HG03064 (cell line): Measurements from ENCODE around the gene RDX.
"Not testable (repeated sequence)": the region's sequence is repeated elsewhere in the genome, so short reads cannot be mapped to it uniquely, and the experiment has no call there.

ENCODE experiments used
- ATAC-seq: cut with Tn5 transposase; IDR thresholded peaks from one replicate; pipeline ENCODE4 v1.9.1; 2021; ENCODE audit warnings: low read depth; ENCODE audit not compliant: unreplicated experiment

RDX gene

GRCh38 chr11:110306019-110306388 lies 9.6 kb upstream of the RDX start:
- not testable (repeated sequence) for ATAC-seq

DNA sequence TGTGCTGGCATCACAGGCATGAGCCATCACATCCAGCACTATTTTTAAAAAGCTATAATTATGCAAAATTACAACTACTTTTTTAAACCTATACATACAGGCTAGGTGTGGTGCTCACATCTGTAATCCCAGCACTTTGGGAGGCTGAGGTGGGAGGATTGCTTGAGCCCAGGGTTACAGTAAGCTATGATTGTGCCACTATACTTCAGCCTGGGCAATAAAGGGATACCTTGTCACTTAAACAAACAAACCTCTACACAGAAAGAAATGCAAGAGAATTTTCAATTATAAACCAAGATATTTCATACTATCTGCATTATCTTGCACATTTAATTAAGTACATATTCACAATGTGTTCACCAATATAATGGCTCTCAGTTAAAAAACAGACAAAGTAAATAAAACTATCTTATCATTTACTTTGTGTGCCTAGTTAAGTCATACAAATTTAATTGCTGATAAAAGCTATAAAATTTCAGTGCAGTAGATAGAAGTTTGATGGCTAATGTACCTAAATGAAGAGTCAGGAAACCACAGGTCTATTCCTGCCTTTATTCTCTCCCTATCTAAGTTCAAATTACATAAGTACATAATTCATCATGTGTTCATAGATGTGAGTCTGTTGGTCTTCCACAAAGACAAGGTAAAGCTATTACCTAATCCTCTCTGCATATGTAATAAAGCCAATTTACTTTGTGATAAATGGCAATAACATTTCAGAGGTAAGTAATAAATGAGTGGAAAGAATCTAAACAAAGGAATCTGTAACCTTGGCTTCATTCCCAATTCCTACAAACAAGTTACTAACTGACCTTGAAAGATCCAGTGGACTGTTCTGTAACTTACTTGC lies 9.0 kb upstream of the RDX start:
- no peak for ATAC-seq

DNA sequence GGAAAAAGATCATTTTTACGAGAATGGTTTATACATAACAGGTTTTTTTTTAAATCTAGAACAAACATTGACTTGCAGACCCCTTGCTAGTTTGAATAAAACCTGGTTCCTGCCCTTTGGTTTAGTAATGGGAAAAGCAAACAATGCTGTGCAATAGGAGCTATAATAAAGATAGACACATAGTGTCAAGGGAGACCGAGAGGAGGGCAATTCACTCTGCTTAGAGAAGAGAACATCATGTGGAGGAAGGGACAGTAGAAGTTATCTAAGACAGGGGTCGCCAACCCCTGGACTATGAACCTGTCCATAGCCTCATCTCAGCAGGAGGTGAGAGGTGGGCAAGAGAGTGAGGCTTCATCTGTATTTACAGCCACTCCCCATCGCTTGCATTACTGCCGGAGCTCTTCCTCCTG lies 7.0 kb upstream of the RDX start:
- no peak for ATAC-seq

- no peak for ATAC-seq
Measured at GRCh38 chr11:110301577-110301976, 5.2 kb upstream of the RDX start.

DNA sequence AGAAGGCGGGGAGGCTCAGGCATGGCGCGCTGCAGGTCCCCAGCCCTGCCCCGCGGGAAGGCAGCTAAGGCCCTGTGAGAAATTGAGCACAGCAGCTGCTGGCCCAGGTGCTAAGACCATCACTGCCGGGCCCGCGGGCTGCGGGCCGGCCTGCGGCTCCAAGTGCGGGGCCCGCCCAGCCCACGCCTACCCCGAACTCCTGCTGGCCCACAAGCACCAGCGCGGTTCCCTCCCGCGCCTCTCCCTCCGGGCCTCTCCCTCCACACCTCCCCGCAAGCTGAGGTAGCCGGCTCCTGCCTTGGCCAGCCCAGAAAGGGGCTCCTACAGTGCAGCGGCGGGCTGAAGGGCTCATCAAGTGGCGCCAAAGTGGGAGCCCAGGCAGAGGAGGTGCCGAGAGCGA lies 4.6 kb upstream of the RDX start:
- ATAC-seq, result no peak

- no peak for ATAC-seq
Measured at GRCh38 chr11:110299006-110299785, 2.8 kb upstream of the RDX start.

- ATAC-seq, result no peak
Measured at GRCh38 chr11:110298301-110298765, 1.9 kb upstream of the RDX start.

DNA sequence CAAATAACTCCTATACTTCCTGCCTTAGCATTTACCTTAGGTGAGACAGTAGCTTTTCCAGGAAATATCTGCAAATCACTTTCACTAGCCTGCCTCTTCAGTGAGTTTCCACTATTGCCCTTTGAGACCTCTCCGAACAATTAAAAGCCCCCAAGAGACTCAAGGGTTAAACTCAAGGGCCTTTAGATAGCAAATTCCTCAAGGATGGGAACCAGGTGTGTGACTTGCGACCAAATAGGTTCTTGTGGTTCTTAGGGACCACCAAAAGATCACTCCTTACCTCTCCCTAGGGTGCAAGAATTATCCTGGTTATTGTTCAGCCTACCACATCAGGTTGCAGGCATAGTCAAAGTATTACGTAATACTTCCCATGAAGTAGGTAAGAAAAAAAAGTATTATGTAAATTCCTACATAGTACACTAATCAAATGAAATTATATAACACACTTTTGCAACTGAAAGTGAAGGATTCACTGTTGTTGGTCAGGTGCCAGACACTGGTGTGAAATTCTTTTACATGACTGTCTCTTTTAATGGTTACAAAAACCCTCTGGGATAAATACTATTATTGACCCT lies 1.4 kb upstream of the RDX start:
- ATAC-seq, result no peak

GRCh38 chr11:110297076-110297725 lies 787 bp upstream of the RDX start:
- no peak for ATAC-seq

DNA sequence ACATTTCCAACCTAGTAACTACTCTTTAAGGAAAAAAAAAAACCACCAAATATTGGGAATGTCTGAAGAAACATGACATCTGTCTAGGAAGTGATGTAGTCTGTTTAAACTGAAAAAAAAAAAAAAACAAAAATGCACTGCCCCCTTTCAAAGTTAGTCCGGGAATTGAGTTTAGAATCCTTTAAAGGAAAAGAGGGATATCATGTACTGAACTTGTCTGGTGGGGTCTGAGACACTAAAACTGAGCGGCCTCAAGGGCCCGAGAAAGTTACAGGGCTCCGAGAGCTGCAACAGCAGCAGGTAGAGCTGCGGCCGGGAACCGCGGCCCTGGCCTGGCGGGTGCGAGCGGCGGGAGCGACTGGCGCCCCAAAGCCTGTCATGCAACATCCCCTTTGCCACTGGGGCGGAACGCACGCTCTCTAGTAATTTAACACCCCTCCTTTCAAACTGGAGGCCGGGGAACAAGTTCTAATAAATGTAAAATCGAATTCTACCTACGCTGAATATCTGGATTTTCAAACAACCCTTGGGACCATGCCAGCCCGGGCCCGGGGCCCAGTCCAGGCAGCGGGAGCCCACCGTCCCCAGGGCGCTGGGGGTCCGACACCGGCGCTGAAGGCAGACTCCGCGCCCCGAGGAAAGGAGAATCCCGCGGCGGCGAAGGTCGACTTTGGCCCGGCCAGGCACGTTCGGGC lies 736 bp downstream of the RDX start:
- peak; percentile 56 for ATAC-seq

DNA sequence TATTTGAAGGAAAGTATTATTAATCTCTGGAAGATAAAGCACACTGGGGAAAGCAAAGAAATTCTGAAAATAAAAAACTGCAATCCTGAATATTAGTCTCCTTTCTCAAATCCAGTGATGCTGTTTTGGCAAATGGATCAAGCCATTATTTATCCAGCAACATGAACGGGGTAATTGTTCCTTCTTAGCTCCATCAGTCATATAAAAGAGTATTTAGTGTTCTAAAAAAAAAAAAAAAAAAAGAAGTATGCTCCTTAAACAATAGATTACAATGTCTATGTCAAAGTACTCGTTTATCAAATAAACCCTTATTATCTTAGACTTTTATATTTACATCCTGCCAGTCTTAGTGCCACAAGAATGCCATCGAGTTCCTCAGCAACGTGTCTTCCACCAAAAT lies 1.3 kb downstream of the RDX start:
- no peak for ATAC-seq

DNA sequence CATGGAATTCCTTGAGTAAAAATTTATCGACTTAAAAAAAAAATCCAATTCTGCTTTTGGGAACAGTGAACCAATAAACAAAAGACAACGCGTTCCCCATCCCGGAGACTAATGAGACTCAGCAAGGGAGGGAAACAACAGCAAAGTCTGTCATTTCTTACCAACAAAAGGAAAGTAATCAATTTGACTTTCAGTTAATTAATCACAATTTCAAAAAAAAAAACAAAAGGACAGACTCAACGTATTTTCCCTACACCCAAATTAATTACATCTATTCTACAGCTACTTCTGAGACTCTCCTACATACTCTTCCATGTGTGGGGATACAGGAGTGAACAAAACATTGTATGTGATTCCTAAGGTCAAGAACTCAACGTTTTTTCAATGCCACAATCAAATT lies 1.9 kb downstream of the RDX start:
- no peak for ATAC-seq

- no peak for ATAC-seq
Measured at GRCh38 chr11:110293389-110293788, 3.0 kb downstream of the RDX start.

- not testable (repeated sequence) for ATAC-seq
Measured at GRCh38 chr11:110292146-110292545, 4.3 kb downstream of the RDX start.

DNA sequence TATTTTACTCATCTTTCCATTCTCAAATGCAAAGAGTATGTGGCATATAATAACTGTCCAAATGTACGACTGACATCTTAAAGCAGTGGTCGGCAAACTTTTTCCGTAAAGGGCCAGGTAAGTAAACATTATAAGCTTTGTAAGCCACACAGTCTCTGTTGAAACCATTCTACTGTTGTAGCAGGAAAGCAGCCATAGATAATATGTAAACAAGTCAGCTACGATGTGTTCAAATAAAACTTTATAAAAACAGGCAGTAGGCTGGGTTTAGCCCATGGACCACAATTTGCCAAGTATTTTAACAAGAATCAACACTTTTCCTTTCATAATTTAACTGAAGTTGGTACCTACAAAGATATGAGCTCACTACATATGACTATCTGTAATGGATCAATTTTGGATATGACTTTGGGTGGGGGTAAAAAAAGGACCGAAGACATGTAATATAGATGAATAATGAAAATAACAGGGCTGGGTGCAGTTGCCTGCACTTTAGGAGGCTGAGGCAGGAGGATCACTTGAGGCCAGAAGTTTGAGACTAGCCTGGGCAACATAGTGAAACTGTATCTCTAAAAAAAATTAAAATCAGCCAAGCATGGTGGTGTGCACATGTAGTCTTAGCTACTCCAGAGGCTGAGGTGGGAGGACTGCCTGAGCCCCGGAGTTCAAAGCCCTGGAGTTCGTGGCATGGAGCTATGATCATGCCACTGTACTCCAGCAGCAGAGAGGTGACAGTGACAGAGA lies 5.7 kb downstream of the RDX start:
- no peak for ATAC-seq

GRCh38 chr11:110289472-110289871 lies 6.9 kb downstream of the RDX start:
- no peak for ATAC-seq

DNA sequence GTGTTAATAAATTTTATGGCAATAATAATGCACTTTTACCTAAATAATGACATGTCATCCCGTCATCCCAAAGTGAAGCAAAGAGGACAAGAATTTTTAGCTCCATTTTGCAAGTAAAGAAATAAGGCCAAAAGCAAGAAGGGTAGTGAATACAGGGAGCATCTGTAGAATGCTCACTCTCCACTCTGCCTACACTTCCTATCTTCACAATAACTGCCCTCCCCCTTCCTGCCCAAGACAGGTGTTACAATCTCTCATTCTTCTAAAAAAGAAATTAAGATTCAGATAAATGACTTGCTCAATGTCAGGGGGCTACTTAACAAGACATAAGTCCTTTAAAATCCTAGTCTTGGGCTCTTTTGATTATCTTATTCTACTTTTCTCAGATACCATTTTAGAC lies 8.9 kb downstream of the RDX start:
- no peak for ATAC-seq

- ATAC-seq, result no peak
Measured at GRCh38 chr11:110286298-110287040, 9.9 kb downstream of the RDX start.

GRCh38 chr11:110283862-110284261 lies 12.6 kb downstream of the RDX start:
- ATAC-seq, result no peak
